ENCODE data around the gene TOP3A.

Gene TOP3A

DNA sequence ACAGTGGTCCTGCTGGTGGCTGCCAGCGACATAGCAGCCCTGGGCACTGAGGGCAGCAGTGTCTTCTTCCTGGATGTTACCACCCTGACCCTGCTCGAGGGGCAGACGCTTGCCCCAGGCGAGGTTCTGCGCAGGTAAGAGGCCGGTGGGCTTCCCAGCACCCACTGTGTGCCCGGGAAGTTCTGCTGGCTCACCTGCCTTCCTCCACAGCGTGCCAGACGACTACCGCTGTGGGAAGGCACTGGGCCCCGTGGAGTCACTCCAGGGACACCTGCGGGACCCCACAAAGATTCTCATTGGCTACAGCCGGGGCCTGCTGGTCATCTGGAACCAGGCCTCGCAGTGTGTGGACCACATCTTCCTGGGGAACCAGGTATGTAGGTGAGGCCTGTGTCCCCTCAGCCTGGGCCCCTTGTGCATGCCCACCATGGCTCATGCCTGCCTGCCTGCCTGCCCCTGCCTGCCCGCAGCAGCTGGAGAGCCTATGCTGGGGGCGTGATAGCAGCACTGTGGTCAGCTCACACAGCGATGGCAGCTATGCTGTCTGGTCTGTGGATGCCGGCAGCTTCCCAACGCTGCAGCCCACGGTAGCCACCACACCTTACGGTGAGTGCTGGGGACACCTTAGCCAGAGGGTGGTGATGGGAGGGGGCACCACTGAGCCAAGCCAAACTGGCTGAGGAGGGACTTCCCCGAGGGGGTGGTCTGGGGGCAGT lies 80.8 kb downstream of the TOP3A start:
- TF ChIP-seq, protein P1, sequence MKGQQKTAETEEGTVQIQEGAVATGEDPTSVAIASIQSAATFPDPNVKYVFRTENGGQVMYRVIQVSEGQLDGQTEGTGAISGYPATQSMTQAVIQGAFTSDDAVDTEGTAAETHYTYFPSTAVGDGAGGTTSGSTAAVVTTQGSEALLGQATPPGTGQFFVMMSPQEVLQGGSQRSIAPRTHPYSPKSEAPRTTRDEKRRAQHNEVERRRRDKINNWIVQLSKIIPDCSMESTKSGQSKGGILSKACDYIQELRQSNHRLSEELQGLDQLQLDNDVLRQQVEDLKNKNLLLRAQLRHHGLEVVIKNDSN (IDR thresholded peaks at IDR 0.05): no peak
- TF ChIP-seq CREB1 (IDR thresholded peaks at IDR 0.05; ENCODE audit: low read depth) (no peak), NFIC (IDR thresholded peaks at IDR 0.05) (no peak), ZBTB7A (IDR thresholded peaks at IDR 0.05; ENCODE audit: low read depth) (no peak), YY1 (IDR thresholded peaks at IDR 0.05; ENCODE audit: low read depth) (no peak), RAD21 (IDR thresholded peaks at IDR 0.05; ENCODE audit: low read depth) (no peak), EGR1 (IDR thresholded peaks at IDR 0.05) (no peak), TAF1 (IDR thresholded peaks at IDR 0.05; ENCODE audit: low read depth) (no peak), FOXM1 (IDR thresholded peaks at IDR 0.05; ENCODE audit: borderline replicate concordance, low read depth) (no peak), REST (IDR thresholded peaks at IDR 0.05; ENCODE audit: low read depth) (no peak), TEAD4 (IDR thresholded peaks at IDR 0.05) (no peak), TCF12 (IDR thresholded peaks at IDR 0.05; ENCODE audit: low read depth) (no peak), CEBPB (IDR thresholded peaks at IDR 0.05) (no peak), EP300 (IDR thresholded peaks at IDR 0.05; ENCODE audit: borderline replicate concordance) (no peak)
- TF ChIP-seq, protein P2, sequence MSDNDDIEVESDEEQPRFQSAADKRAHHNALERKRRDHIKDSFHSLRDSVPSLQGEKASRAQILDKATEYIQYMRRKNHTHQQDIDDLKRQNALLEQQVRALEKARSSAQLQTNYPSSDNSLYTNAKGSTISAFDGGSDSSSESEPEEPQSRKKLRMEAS (IDR thresholded peaks at IDR 0.05): no peak

DNA sequence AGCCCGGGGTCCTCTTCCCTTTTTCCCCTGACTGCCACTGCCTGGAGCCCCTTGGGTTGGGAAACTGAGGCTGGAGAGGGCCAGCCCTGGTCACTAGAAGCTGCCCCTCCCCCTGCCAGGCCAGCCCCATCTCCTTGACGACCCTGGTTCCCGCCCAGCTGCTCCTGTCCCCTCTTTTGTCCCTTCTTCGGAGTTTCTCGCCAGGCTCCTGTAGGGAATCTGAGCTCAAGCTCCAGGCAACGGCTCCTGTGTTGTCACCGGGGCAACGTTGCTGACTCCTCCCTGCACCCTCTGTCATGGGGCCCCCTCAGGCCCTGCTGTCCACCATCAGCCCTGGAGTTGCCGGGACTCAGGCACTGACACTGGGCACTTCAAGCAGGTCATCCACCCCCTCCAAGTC lies 83.6 kb downstream of the TOP3A start:
- TF ChIP-seq, protein P1 (IDR thresholded peaks at IDR 0.05): no peak
- TF ChIP-seq REST (IDR thresholded peaks at IDR 0.05; ENCODE audit: low read depth) (no peak), FOXM1 (IDR thresholded peaks at IDR 0.05; ENCODE audit: borderline replicate concordance, low read depth) (no peak), TCF12 (IDR thresholded peaks at IDR 0.05; ENCODE audit: low read depth) (no peak), CREB1 (IDR thresholded peaks at IDR 0.05; ENCODE audit: low read depth) (no peak), ZBTB7A (IDR thresholded peaks at IDR 0.05; ENCODE audit: low read depth) (no peak), CEBPB (IDR thresholded peaks at IDR 0.05) (no peak), EGR1 (IDR thresholded peaks at IDR 0.05) (no peak), TAF1 (IDR thresholded peaks at IDR 0.05; ENCODE audit: low read depth) (no peak), TEAD4 (IDR thresholded peaks at IDR 0.05) (no peak), RAD21 (IDR thresholded peaks at IDR 0.05; ENCODE audit: low read depth) (no peak), EP300 (IDR thresholded peaks at IDR 0.05; ENCODE audit: borderline replicate concordance) (no peak), NFIC (IDR thresholded peaks at IDR 0.05) (no peak), YY1 (IDR thresholded peaks at IDR 0.05; ENCODE audit: low read depth) (no peak)
- TF ChIP-seq, protein P2 (IDR thresholded peaks at IDR 0.05): no peak

DNA sequence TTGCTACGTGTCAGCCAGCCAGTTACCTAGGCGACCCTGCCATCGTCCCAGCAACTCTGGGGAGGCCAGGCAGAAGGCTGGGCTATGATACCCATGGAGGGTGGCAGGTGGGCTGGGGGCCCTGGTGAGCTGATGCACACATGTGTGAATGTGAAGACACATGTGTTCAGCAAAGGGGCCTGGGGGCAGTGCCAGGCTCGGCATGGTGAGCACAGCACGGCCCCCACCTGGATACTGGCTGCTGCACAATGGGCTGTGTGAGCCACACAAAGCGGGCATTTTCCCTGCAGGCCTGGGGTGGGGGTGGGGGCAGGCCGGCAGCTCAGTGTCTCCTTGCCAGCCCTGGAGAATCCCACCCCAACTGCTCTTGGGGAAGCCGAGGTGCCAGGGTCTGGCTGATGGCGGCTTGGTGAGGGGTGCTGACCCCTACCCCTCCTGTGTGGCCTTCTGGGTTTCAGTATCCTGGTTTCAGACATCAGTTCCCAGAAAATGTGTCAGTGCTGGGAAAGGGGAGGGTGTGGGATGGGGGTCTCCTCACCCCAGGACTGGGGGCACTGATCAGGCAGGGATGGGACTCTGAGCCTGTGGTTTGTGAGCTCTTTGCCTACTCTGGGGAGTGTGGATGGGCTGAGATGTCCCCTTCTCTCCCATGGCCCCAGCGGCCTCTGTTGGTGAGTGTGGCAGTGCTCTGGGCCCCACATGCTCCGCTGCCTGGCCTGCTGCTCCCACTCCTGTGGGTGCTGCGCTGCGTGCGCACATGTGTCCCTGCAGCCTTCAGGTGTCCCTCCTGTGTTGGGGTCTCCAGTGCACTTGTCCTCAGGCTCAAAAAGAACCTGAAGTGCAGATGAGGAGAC lies 84.3 kb downstream of the TOP3A start:
- TF ChIP-seq REST (IDR thresholded peaks at IDR 0.05; ENCODE audit: low read depth): no peak
- TF ChIP-seq TEAD4 (IDR thresholded peaks at IDR 0.05): no peak
- TF ChIP-seq EP300 (IDR thresholded peaks at IDR 0.05; ENCODE audit: borderline replicate concordance): no peak
- no peak for TF ChIP-seq CREB1 (IDR thresholded peaks at IDR 0.05; ENCODE audit: low read depth)
- no peak for TF ChIP-seq FOXM1 (IDR thresholded peaks at IDR 0.05; ENCODE audit: borderline replicate concordance, low read depth)
- TF ChIP-seq, protein P2 (IDR thresholded peaks at IDR 0.05): no peak
- no peak for TF ChIP-seq TCF12 (IDR thresholded peaks at IDR 0.05; ENCODE audit: low read depth)
- TF ChIP-seq EGR1 (IDR thresholded peaks at IDR 0.05): no peak
- no peak for TF ChIP-seq YY1 (IDR thresholded peaks at IDR 0.05; ENCODE audit: low read depth)
- TF ChIP-seq NFIC (IDR thresholded peaks at IDR 0.05): no peak
- TF ChIP-seq CEBPB (IDR thresholded peaks at IDR 0.05): no peak

All from Ishikawa (cell line).